OCI-LY7 (cell line): ENCODE measurements around the gene UMAD1. TPM values are rescaled to one million over a fixed set of nuclear protein-coding genes. Genes with fewer than 3 reads are reported as not detected.

Source experiments
- BruUV-seq: library from RNA; stranded (reverse); fragments of 400-500 nt; replicated peaks from 2 replicates; lab custom pipeline; 2021; lab: Mats Ljungman, UMichigan
- CTCF ChIA-PET: fragments of 300-600 bp; sonication (Branson Sonifier 250); formaldehyde crosslinking; loops from one replicate; lab custom pipeline; 2022; ENCODE audit warnings: antibody characterized with exemption; ENCODE audit not compliant: unreplicated experiment; lab: Charles Lee
- POLR2A ChIA-PET: fragments of 300-600 bp; sonication (Branson Sonifier 250); formaldehyde crosslinking; loops from one replicate; lab custom pipeline; 2022; ENCODE audit warnings: antibody characterized with exemption; lab: Charles Lee
- DNase-seq: peaks from one replicate; pipeline ENCODE4 v3.0.0-alpha.2; 2015; ENCODE audit warnings: low spot score
- H2AFZ ChIP-seq: fragments of 200-600 bp; sonication (generic), shearing (Covaris generic); 2 replicates; pipeline ENCODE4 v1.6.1; 2014; ENCODE audit warnings: mild to moderate bottlenecking, antibody characterized with exemption, low read length, moderate library complexity
- H3K27ac ChIP-seq: fragments of 200-600 bp; sonication (generic); 2 replicates; pipeline ENCODE4 v1.5.1; 2014; ENCODE audit warnings: mixed run types, low read depth, mild to moderate bottlenecking, moderate library complexity, low read length, inconsistent platforms; ENCODE audit not compliant: poor library complexity, severe bottlenecking
- H3K36me3 ChIP-seq: fragments of 200-600 bp; sonication (generic); 2 replicates; pipeline ENCODE4 v1.6.1; 2014; ENCODE audit warnings: mild to moderate bottlenecking, antibody characterized with exemption, low read length, moderate library complexity, mixed read lengths; ENCODE audit not compliant: insufficient read depth
- H3K4me1 ChIP-seq: fragments of 200-600 bp; sonication (generic); 2 replicates; pipeline ENCODE4 v1.5.1; 2014; ENCODE audit warnings: mild to moderate bottlenecking, low read length; ENCODE audit not compliant: insufficient read depth, poor library complexity, severe bottlenecking
- H3K4me2 ChIP-seq: fragments of 200-600 bp; sonication (generic); 2 replicates; pipeline ENCODE4 v1.6.1; 2014; ENCODE audit warnings: mild to moderate bottlenecking, low read length
- H3K4me3 ChIP-seq: fragments of 200-600 bp; sonication (generic); 2 replicates; pipeline ENCODE4 v1.5.1; 2014; ENCODE audit warnings: mild to moderate bottlenecking, low read depth, low read length; ENCODE audit not compliant: poor library complexity, severe bottlenecking
- H3K79me2 ChIP-seq: fragments of 200-600 bp; sonication (generic); 2 replicates; pipeline ENCODE4 v1.6.1; 2016; ENCODE audit warnings: low read depth, mild to moderate bottlenecking, low read length, moderate library complexity, mixed read lengths; ENCODE audit not compliant: insufficient read depth
- H3K9me2 ChIP-seq: fragments of 200-600 bp; sonication (generic); 2 replicates; pipeline ENCODE4 v1.6.1; 2016; ENCODE audit warnings: mild to moderate bottlenecking, low read length, mixed read lengths; ENCODE audit not compliant: insufficient read depth
- H3K9me3 ChIP-seq: fragments of 200-600 bp; sonication (generic); 2 replicates; pipeline ENCODE4 v1.6.1; 2014; ENCODE audit warnings: mild to moderate bottlenecking, mixed run types, low read length, mixed read lengths
- H4K20me1 ChIP-seq: fragments of 200-600 bp; sonication (generic); 2 replicates; pipeline ENCODE4 v1.6.1; 2014; ENCODE audit warnings: mild to moderate bottlenecking, antibody characterized with exemption, low read length, moderate library complexity, mixed read lengths; ENCODE audit not compliant: insufficient read depth
- CTCF ChIP-seq: fragments of 200-600 bp; sonication (generic); conservative IDR thresholded peaks from 2 replicates; pipeline ENCODE4 v1.5.1; 2014; ENCODE audit warnings: mild to moderate bottlenecking, antibody characterized with exemption, low read length, moderate library complexity, mixed read lengths
- EZH2phosphoT487 ChIP-seq: fragments of 200-600 bp; sonication (generic); IDR thresholded peaks from 2 replicates; pipeline ENCODE4 v1.6.1; 2018; ENCODE audit warnings: low read depth, borderline replicate concordance, mild to moderate bottlenecking, mixed run types, antibody characterized with exemption, low read length, moderate library complexity, mixed read lengths
- intact Hi-C: fragments of 100-400 bp; cut with micrococcal nuclease; formaldehyde crosslinking; loops from one replicate; pipeline ENCODE4 v1.10.0; 2022; ENCODE audit not compliant: unreplicated experiment
- total RNA-seq, 2 experiments: library from RNA; depleted of rRNA in 1 of 2; stranded (reverse); fragments of >200 nt in 1 of 2; shearing (Covaris generic) in 1 of 2; gene quantifications; 2 replicates each; pipeline ENCODE4 v1.2.3, GENCODE V29; 2014 to 2022

The UMAD1 gene
- total RNA-seq, 2 experiments from 2014 or later = 8.7 to 15.2 TPM

- intact Hi-C loops = no loop called here
- no TSS peak for BruUV-seq
Observed at GRCh38 chr7:7706556-7707172, 66.1 kb downstream of the UMAD1 start.

GRCh38 chr7:7707246-7707645 lies 66.7 kb downstream of the UMAD1 start:
- no TSS peak for BruUV-seq
- POLR2A ChIA-PET = no interaction called here
- TF ChIP-seq CTCF = no peak
- no peak for TF ChIP-seq EZH2phosphoT487
- CTCF ChIA-PET = no interaction called here
- Histone ChIP-seq H3K79me2 (no peaks in the 10 kb centered on the region), H3K4me3 (no peak overlapping the region), H2AFZ (no peak overlapping the region), H3K27ac (no peak overlapping the region), H4K20me1 (no peaks in the 10 kb centered on the region), H3K4me1 (no peaks in the 10 kb centered on the region), H3K36me3 (no peaks in the 10 kb centered on the region), H3K9me3 (no peaks in the 10 kb centered on the region), H3K4me2 (no peak overlapping the region), H3K9me2 (no peaks in the 10 kb centered on the region)
- intact Hi-C loops = no loop called here
- no peak for DNase-seq

More at GRCh38 chr7:7706556-7707172, 66.1 kb downstream of the UMAD1 start:
- DNase-seq = no peak
- POLR2A ChIA-PET = no interaction called here
- H3K4me2 ChIP-seq = no peak overlapping the region
- TF ChIP-seq EZH2phosphoT487 = no peak
- no peak for TF ChIP-seq CTCF
- H3K27ac ChIP-seq = no peak overlapping the region
- H3K4me1 ChIP-seq = no peaks in the 10 kb centered on the region
- no peaks in the 10 kb centered on the region for H3K9me2 ChIP-seq
- no peaks in the 10 kb centered on the region for H3K9me3 ChIP-seq
- no peak overlapping the region for H3K4me3 ChIP-seq
- no peaks in the 10 kb centered on the region for H3K79me2 ChIP-seq
- H3K36me3 ChIP-seq = no peaks in the 10 kb centered on the region
- no peak overlapping the region for H2AFZ ChIP-seq
- no peaks in the 10 kb centered on the region for H4K20me1 ChIP-seq
- CTCF ChIA-PET = no interaction called here

GRCh38 chr7:7707806-7708205 lies 67.3 kb downstream of the UMAD1 start:
- Histone ChIP-seq H3K27ac (no peak overlapping the region), H3K9me3 (no peaks in the 10 kb centered on the region), H3K4me3 (no peak overlapping the region), H3K36me3 (no peaks in the 10 kb centered on the region), H3K4me1 (no peaks in the 10 kb centered on the region), H3K9me2 (no peaks in the 10 kb centered on the region), H2AFZ (no peak overlapping the region), H3K4me2 (no peak overlapping the region), H3K79me2 (no peaks in the 10 kb centered on the region), H4K20me1 (no peaks in the 10 kb centered on the region)
- intact Hi-C loops = no loop called here
- no peak for DNase-seq
- CTCF ChIA-PET = no interaction called here
- no TSS peak for BruUV-seq
- POLR2A ChIA-PET = interaction anchor here (0.5 to 1.2 kb wide), 3 partner anchors 9 to 388 kb away, joined by 3 to 5 read pairs (median 3); no protein-coding TSS in a partner anchor
- TF ChIP-seq EZH2phosphoT487 (no peak), CTCF (no peak)
